SU-DHL-6 (cell line): ENCODE results near the gene MAN1A2.

Experiments
- EZH2phosphoT487 ChIP-seq: fragments of 200-600 bp; sonication (generic), shearing (Covaris generic); conservative IDR thresholded peaks from 2 replicates; pipeline ENCODE4 v1.6.1; 2018; ENCODE audit warnings: mild to moderate bottlenecking, antibody characterized with exemption, low read length, moderate library complexity, mixed read lengths
- TF ChIP-seq, protein P1 (sequence below): fragments of 200-600 bp; sonication (generic); IDR thresholded peaks from one replicate; pipeline ENCODE4 v1.5.1; 2017; ENCODE audit warnings: antibody characterized with exemption, mild to moderate bottlenecking, low read length, moderate library complexity; ENCODE audit not compliant: insufficient read depth, poor library complexity, severe bottlenecking

DNA sequence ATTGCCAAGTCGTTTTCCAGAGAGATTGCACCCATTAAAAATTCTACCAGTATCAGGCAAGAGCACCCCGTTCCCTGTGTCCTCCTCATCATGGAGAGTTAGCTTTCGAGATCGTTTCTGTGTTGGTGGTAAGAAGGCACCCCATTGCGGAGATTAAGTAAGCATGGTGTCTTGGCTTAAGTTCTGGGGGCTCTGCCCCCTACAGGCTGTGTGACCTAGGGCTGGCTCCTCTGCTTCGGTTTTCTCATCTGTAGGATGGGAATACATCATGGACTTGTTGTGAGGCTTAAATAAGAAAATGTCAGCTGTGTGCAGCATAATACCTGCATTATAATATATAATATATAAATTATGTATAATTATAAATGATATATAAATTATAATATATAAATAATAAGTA lies 201.8 kb downstream of the MAN1A2 start:
- TF ChIP-seq, protein P1, sequence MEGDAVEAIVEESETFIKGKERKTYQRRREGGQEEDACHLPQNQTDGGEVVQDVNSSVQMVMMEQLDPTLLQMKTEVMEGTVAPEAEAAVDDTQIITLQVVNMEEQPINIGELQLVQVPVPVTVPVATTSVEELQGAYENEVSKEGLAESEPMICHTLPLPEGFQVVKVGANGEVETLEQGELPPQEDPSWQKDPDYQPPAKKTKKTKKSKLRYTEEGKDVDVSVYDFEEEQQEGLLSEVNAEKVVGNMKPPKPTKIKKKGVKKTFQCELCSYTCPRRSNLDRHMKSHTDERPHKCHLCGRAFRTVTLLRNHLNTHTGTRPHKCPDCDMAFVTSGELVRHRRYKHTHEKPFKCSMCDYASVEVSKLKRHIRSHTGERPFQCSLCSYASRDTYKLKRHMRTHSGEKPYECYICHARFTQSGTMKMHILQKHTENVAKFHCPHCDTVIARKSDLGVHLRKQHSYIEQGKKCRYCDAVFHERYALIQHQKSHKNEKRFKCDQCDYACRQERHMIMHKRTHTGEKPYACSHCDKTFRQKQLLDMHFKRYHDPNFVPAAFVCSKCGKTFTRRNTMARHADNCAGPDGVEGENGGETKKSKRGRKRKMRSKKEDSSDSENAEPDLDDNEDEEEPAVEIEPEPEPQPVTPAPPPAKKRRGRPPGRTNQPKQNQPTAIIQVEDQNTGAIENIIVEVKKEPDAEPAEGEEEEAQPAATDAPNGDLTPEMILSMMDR: no peak
- TF ChIP-seq EZH2phosphoT487: no peak
